GM21786 (cell line): ENCODE results near the gene XPR1.
A peak's percentile ranks its signal among the peaks of the same experiment; 100 is the strongest.

Source experiments
- ATAC-seq: cut with Tn5 transposase; IDR thresholded peaks from one replicate; pipeline ENCODE4 v1.9.1; 2021; ENCODE audit not compliant: unreplicated experiment

XPR1 gene

DNA sequence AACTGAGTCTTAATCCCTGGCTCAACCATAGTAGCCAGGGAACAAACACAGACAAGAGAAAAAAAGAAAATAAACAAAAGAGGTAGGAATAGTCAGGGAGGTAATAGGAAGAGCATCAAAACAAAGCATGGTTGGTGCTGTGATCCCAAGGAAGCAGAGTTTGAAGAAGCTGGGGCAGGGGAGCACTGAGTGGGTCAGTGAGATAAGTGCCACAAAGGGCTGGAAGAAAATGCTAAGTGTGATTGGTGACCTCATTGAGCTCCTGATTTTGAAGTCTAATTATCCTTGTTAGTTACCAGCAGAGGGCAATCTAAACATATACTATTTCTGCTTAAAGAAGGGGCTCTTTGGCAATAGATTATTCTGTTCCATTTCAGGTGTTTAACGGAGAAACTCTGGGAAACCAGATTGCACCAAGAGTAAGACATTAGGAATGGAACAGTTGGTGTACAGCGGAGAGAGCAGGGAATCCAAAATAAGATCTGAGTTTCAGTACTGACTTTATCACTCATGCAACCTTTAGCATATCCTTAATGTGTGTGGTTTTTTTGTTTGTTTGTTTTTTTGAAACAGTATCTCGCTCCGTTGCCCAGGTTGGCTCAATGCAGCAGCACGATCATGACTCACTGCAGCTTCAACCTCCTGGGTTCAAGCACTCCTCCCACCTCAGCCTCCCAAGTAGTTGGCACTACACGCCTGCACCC, 250.1 kb downstream of the XPR1 start:
- ATAC-seq, result peak; percentile 61

GRCh38 chr1:180884588-180885300, 252.9 kb downstream of the XPR1 start:
- ATAC-seq, result no peak

GRCh38 chr1:180886338-180886737, 254.5 kb downstream of the XPR1 start:
- no peak for ATAC-seq

GRCh38 chr1:180887841-180888240, 256.0 kb downstream of the XPR1 start:
- ATAC-seq, result no peak

DNA sequence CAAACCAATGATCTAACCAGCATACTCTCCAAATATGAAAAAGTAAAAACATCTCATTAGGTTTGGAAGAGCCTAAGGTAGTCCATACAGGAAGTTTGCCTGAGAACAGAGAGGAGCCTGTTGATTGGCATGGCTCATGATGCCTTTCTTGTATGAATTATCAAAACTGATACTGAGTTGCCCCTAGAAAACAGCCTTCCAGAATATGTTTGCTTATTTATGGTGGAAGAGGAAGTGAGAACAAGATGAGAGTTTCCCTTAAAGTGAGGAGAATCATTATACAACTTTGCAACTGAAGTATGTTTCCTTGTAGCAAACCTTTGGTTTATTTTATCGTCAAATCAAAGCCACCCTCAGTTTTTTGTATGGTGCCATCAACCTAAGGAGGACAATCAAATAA, 257.0 kb downstream of the XPR1 start:
- peak; percentile 93 for ATAC-seq

DNA sequence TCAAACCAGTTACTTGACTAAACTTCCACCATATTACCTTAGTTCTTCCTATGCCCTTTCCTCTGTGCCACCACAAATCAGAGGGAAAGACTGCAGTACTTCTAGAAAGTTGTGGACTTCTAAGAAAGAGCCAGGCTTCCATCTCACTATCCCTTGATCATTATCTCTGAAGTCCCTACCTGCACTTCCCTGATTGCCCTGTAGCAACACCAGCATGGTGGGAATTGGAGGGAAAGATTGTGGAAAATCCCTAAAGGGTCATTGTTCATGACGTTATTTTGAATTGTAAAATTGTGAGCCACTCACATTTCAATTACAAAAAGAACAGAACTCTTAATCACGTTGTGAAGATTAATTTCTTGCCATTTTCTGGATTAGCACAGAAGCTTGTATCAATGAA, 257.5 kb downstream of the XPR1 start:
- ATAC-seq, result no peak

DNA sequence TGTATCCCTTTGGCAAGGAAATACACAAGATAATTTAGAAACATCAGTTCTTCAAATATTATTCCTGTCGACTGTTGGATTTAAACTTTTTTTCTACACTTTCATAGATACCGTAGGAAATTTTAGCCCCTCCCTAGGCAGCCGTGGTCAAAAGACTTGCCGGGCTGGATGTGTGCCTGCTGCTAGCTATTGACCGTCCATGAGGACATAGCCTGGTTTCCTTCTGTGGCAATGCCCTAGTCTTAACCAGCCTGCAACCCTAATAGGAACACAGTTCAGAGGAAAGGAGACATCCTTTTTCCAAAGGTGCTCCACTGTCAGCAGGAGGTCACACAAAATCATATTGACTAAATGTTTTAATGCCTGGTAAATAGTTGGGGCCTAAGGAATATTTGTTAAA, 260.4 kb downstream of the XPR1 start:
- no peak for ATAC-seq

DNA sequence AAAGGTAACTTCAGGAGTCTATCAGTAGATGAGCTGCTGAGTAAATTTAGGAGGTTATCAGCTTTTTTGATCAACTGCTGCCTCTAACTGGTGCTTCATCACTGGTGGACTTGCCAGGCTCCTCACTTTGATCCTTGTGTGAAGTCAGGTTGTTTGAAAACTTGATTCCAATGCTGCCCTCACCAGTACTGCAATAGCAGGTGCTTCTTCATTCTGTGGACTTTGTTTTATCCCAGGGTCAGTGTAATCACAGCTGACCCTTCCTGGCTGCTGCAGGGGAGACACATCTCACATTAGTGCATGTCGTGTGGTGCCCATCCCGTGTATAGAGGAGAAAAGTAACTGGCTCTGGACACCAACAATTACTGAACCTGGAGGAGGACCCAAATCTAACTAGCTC, 260.9 kb downstream of the XPR1 start:
- no peak for ATAC-seq

GRCh38 chr1:180893614-180894013, 261.8 kb downstream of the XPR1 start:
- ATAC-seq, result no peak

GRCh38 chr1:180896161-180896560, 264.3 kb downstream of the XPR1 start:
- ATAC-seq, result no peak

- no peak for ATAC-seq
These were observed 266.8 kb downstream of the XPR1 start for GRCh38 chr1:180898441-180899219.

DNA sequence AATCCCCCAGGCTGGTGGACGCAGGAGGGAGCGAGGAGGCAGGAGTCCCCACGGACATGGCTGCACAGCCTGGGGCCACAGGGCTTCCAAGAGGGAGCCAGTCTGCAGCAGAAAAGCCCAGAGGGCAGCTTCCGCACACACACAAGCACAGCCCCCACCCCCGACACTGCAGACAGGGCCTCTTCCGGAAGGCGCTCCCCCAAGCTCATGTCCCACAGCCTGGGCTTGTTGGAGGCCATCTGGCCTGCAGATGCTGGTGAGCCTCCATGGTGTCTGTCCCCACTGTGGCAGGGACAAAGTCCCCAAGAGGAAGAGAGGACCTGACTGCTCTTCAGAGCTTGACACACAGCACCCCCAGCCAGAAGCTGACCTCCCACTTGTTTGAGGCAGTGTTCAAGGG, 267.4 kb downstream of the XPR1 start:
- no peak for ATAC-seq

DNA sequence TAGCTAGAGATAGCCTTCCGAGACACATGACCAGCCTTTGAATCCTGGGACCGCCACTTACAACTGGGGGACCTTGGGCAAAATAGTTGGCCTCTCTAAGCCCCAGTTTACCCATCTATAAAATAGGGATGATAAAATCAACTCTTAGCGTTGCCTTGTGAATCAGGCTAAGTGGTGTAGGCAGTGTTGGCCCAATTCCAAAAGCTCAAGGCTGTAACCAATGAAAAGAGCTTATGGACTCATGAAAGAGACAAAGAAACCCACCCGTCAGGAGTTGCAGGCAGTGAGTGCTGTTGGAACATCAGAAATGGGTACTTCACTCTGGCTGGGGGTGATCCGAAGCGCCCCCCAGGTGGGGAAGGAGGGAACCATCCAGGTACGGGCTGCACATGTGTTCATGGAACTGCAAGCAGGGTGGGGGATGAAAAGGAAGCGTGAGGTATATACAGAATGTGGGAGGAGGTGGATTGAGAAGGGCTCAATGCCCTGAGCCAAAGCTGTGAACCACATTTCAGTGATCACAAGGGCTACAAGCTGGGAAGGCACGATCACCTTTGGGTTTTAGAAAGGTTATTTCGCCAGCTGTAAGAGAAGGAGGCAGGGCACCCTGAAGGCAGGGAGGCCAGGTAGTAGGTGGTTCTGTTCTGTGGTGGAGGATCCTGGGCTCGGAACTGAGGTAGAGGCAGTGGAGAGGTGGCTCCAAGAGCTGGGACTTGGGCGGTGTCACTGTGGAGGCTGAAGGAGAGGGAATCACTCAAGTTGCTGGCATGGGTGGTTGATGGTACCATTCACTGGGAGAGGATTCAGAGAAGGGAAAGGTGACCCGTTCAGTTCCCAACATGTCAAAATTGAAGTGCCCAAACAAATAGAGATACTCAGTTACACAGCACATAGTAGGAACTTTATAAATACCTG, 269.5 kb downstream of the XPR1 start:
- ATAC-seq, result no peak

- no peak for ATAC-seq
These were observed 270.7 kb downstream of the XPR1 start for GRCh38 chr1:180902541-180902940.

GRCh38 chr1:180905927-180906326, 274.1 kb downstream of the XPR1 start:
- no peak for ATAC-seq

DNA sequence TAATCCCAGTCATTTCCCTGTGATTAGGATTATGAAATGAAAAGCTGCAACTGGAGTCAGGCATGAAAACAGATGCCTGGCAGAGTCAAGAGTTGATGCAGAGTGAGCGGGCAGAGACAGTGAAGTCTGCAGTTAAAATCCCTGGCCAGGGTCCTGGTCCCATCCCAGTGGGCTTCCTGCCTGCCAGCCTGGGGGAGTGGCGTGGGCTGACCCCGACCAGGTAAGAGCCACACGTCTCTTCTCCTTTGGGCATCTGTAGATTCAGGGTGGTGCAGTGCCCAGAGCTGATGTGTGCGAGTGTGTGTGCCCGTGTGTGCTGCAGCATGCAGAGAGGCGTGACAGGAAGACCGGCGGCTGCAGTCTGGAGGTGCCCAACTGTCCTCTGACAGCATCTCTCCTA, 274.7 kb downstream of the XPR1 start:
- ATAC-seq, result no peak

DNA sequence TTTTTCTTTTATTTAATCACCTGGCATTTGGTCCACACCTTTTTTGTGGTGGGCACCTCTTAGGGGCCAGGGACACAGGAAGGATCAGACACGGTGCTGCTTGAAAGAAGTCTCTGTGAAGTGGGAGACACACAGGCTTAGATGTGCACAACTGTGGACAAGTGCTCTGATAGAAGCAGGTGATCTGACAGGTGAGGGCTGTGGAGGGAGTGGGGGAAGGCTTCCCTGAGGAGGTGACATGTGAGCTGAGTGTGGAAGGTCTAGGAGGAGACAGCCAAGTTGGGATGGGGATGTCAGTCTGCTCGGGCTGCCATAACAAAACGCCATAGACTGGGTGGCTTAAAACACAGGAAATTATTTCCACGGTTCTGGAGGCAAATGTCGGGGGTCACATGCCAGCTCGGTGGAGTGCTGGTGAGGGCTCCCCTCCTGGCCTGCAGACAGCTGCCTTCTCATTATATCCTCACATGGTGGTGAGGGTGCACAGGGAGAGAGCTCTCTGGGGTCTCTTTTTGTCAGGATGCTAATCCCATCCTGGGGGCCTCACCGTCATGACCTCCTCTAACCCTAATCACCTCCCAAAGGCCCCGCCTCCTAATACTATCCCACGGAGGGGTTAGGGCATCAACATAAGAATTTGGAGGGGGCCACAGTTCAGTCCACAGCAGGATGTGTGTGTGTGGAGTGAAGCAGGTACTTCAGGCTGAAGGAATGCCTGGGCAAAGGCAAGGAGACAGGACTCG, 275.7 kb downstream of the XPR1 start:
- no peak for ATAC-seq

DNA sequence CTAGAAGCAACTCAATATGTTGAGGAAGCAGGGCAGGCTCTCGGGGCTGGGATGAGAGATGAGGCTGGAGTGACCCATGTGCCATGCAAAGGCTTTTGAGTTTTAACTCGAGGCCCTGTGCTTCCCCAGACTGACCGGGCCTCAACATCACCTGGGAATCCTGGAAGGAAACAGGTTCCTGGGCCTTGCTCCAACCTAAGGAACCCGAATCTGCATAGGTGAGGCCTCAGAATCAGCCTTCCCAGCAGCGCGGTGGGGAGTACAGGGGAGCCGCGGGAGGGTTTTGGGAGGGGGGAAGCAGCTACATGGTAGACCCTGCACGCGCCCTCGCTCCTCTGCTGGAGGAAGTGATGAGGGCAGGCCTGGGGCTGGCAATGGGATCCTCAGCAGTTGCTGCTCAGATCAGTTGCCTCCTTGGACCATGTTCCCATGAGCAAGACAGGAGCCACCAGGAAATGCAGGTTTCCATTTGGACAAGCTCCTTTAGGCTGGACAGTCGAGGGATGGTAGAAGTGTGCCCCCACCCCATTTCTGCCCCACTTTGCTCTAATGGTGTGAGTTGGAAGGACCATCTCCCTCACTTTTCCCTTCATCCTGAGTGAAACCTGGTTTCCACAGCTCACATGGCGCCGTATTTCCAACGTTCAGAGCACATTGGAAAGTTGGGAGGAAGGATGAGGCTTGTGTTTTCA, 276.4 kb downstream of the XPR1 start:
- ATAC-seq, result no peak

DNA sequence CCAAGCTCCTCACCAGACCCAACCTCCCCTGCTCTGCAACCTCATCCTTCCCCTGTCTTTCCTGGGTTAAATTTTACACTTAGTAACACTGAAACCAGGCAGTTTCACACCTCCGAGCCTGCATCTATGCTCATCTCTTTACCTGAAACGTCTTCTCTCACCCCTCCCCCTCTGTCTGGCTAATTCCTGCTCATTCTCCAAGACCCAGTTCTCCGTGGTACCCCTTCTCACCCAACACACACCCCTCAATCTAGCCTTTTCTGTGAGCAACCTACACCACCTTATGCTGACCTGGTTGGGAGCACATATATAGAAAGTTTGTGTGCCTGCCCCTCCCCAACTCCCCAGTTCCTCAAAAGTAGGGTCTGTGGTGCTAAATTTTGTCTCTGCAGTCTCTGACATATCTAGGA, 277.2 kb downstream of the XPR1 start:
- ATAC-seq, result peak; percentile 35
